Gastroesophageal sphincter (tissue), 4 donors: ENCODE results near the gene RAB6A. TPM values are rescaled to one million over a fixed set of nuclear protein-coding genes. Genes with fewer than 3 reads are reported as not detected.

Experiments
- ATAC-seq: fragments of 150-250 bp; one replicate; pipeline ENCODE4 v1.9.1; 2016; ENCODE audit warnings: mild to moderate bottlenecking, moderate library complexity
- H3K27ac ChIP-seq, 4 donors: fragments of 200-600 bp; sonication (generic) in 3 of 4; 1 replicate in 3 of 4; 2 replicates in 1 of 4; pipeline ENCODE4 v1.5.1; 2016 to 2019
- H3K27me3 ChIP-seq: fragments of 200-600 bp; sonication (generic); one replicate; pipeline ENCODE4 v1.5.1; 2019
- H3K36me3 ChIP-seq, 2 donors: fragments of 200-600 bp; sonication (generic); one replicate each; pipeline ENCODE4 v1.5.1; 2019; ENCODE audit warnings: control low read depth in 1 of 2
- H3K4me1 ChIP-seq, 3 donors: fragments of 200-600 bp; sonication (generic); 1 replicate in 2 of 3; 2 replicates in 1 of 3; pipeline ENCODE4 v1.5.1; 2016 to 2019; ENCODE audit warnings: control low read depth in 2 of 3
- H3K4me3 ChIP-seq, 2 donors: fragments of 200-600 bp; sonication (generic); one replicate each; pipeline ENCODE4 v1.5.1; 2019; ENCODE audit warnings: mild to moderate bottlenecking in 1 of 2, moderate library complexity in 1 of 2
- H3K9me3 ChIP-seq, 3 donors: fragments of 200-600 bp; sonication (generic); one replicate each; pipeline ENCODE4 v1.5.1; 2017 to 2019; ENCODE audit warnings: control low read depth in 2 of 3
- CTCF ChIP-seq, 4 experiments: fragments of 200-600 bp in 2 of 4; fragments of 450-650 bp in 2 of 4; sonication (generic) in 1 of 4; IDR thresholded peaks; one replicate each; pipeline ENCODE4 v1.5.1; 2017 to 2019; ENCODE audit warnings: antibody characterized with exemption in 4 of 4, mild to moderate bottlenecking in 2 of 4, moderate library complexity in 2 of 4
- EP300 ChIP-seq: sonication (generic); formaldehyde crosslinking; IDR thresholded peaks from one replicate; pipeline ENCODE4 v1.6.1; 2017; ENCODE audit warnings: antibody characterized with exemption, mild to moderate bottlenecking
- POLR2A ChIP-seq, 2 donors: fragments of 450-650 bp; IDR thresholded peaks; one replicate each; pipeline ENCODE4 v1.6.1; 2017; ENCODE audit warnings: antibody characterized with exemption in 2 of 2, mild to moderate bottlenecking in 2 of 2, moderate library complexity in 1 of 2
- POLR2AphosphoS5 ChIP-seq: sonication (generic); formaldehyde crosslinking; IDR thresholded peaks from one replicate; pipeline ENCODE4 v1.6.1; 2017; ENCODE audit warnings: antibody characterized with exemption
- WGBS, 2 donors: methylation state at CpG; one replicate each; pipeline ENCODE4 v1.1.5; 2018; ENCODE audit warnings: low coverage in 1 of 2; 5-methylcytosine and 5-hydroxymethylcytosine counted together
- total RNA-seq, 4 donors: library from RNA; depleted of rRNA; stranded (reverse); fragments of >200 nt; gene quantifications; one replicate each; pipeline ENCODE4 v1.1.0, GENCODE V29; 2016

RAB6A gene
- total RNA-seq, 4 donors from 2014 or later: 134 to 168 (median 149) TPM

GRCh38 chr11:73656985-73657384, 103.9 kb downstream of the RAB6A start:
- no peaks in the 10 kb centered on the region for H3K9me3 ChIP-seq
- no peak for TF ChIP-seq EP300
- no peak for TF ChIP-seq POLR2A (IDR thresholded peaks at IDR 0.05)
- TF ChIP-seq POLR2AphosphoS5: no peak
- no peak for TF ChIP-seq CTCF (IDR thresholded peaks at IDR 0.05)
- no peaks in the 10 kb centered on the region for H3K27me3 ChIP-seq
- H3K27ac ChIP-seq: no peak overlapping the region
- no peaks in the 10 kb centered on the region for H3K36me3 ChIP-seq
- ATAC-seq: no peak
- H3K4me1 ChIP-seq: peaks cover 0 to 15% (median 4%) of the 10 kb centered on the region in 3 donors
- WGBS, 2 donors: 86% methylated on average over 2 of the region's 3 CpGs; no CpG with 5 or more reads in 1 of the 2 donors
- H3K4me3 ChIP-seq: no peak overlapping the region

GRCh38 chr11:73655686-73656085, 105.2 kb downstream of the RAB6A start:
- TF ChIP-seq EP300 (no peak), POLR2A (IDR thresholded peaks at IDR 0.05) (no peak), CTCF (IDR thresholded peaks at IDR 0.05) (no peak), POLR2AphosphoS5 (no peak)
- Histone ChIP-seq H3K27me3 (no peaks in the 10 kb centered on the region), H3K9me3 (no peaks in the 10 kb centered on the region), H3K36me3 (no peaks in the 10 kb centered on the region), H3K4me3 (no peak overlapping the region), H3K27ac (no peak overlapping the region), H3K4me1 (peaks cover 0 to 11% (median 4%) of the 10 kb centered on the region in 3 donors)
- ATAC-seq: no peak
- WGBS, 2 donors: no CpG with 5 or more reads among the region's 8 CpGs

- Histone ChIP-seq H3K9me3 (no peaks in the 10 kb centered on the region), H3K4me3 (no peak overlapping the region)
- 87 to 96% methylated on average over 3 to 7 of the region's 7 CpGs for WGBS, 2 donors
Measured at GRCh38 chr11:73654482-73655021, 106.3 kb downstream of the RAB6A start.

GRCh38 chr11:73653996-73654395, 106.9 kb downstream of the RAB6A start:
- TF ChIP-seq EP300: no peak
- no peak for TF ChIP-seq POLR2A (IDR thresholded peaks at IDR 0.05)
- TF ChIP-seq POLR2AphosphoS5: no peak
- no peak for TF ChIP-seq CTCF (IDR thresholded peaks at IDR 0.05)
- WGBS, 2 donors: 52 to 93% methylated on average over 3 to 5 of the region's 5 CpGs
- Histone ChIP-seq H3K27me3 (no peaks in the 10 kb centered on the region), H3K27ac (no peak overlapping the region), H3K9me3 (no peaks in the 10 kb centered on the region), H3K4me3 (no peak overlapping the region), H3K36me3 (no peaks in the 10 kb centered on the region), H3K4me1 (peaks cover 0 to 6% (median 0%) of the 10 kb centered on the region in 3 donors)
- no peak for ATAC-seq

More at GRCh38 chr11:73654482-73655021, 106.3 kb downstream of the RAB6A start:
- no peaks in the 10 kb centered on the region for H3K27me3 ChIP-seq
- ATAC-seq: no peak
- no peak overlapping the region for H3K27ac ChIP-seq
- H3K4me1 ChIP-seq: peaks cover 0 to 6% (median 0%) of the 10 kb centered on the region in 3 donors
- no peak for TF ChIP-seq POLR2A (IDR thresholded peaks at IDR 0.05)
- no peak for TF ChIP-seq POLR2AphosphoS5
- no peak for TF ChIP-seq CTCF (IDR thresholded peaks at IDR 0.05)
- no peaks in the 10 kb centered on the region for H3K36me3 ChIP-seq

GRCh38 chr11:73652856-73653559, 107.9 kb downstream of the RAB6A start:
- Histone ChIP-seq H3K9me3 (no peaks in the 10 kb centered on the region), H3K4me1 (peaks cover 0 to 9% (median 0%) of the 10 kb centered on the region in 3 donors), H3K4me3 (no peak overlapping the region), H3K27ac (no peak overlapping the region), H3K36me3 (no peaks in the 10 kb centered on the region), H3K27me3 (no peaks in the 10 kb centered on the region)
- no peak for ATAC-seq
- 84 to 95% methylated on average over 3 to 4 of the region's 6 CpGs for WGBS, 2 donors
- TF ChIP-seq EP300 (no peak), POLR2A (IDR thresholded peaks at IDR 0.05) (no peak), CTCF (IDR thresholded peaks at IDR 0.05) (no peak), POLR2AphosphoS5 (no peak)
